ENCODE results near the gene ZNF460.
"Not testable (repeated sequence)": the region's sequence is repeated elsewhere in the genome, so short reads cannot be mapped to it uniquely, and the experiment has no call there.

Gene ZNF460

DNA sequence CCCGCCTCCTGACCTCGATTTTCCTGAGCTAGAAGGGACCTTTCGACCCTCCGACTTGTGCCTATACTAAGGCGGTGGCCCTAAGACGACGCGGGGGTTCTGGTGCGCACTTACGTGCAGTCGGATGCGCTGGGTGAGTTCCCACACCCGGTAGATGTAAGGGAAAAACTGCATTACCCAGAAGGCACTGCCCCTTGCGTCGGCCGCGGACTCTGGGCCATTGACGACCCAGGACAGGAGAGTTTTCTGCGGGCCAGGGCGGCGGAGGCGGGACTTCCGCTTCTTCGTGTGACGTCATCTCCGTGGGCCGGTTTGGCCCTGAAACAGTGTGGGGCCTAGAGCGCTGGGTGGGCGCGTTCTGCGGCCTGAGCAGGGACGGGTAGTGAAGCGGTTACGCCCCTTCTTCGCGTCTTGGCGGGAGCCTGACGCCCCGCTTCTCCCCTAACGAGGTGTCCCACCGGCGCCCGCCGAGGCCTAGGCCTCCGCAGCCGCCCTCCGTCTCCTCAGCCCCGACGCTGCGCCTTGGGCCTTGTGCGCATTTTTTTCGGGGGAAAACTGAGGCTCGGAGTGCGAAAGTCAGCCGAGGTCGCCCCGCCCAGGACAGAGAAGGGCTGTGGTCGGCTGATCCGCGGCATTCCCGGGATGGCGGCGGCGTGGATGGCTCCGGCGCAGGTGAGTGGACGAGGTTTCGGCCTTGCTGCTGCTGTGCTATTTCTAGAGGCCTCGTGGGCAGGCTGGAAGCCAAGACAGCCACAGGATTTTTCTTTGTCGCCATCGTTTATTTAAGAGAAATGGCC lies at the start of gene ZNF460:
Gene ZNF460 (plus strand): TSS at position 321 of the 797 bp plus-strand sequence. CDS start 322 bp downstream, at position 643.
- peak; percentile 83 for DNase-seq

DNA sequence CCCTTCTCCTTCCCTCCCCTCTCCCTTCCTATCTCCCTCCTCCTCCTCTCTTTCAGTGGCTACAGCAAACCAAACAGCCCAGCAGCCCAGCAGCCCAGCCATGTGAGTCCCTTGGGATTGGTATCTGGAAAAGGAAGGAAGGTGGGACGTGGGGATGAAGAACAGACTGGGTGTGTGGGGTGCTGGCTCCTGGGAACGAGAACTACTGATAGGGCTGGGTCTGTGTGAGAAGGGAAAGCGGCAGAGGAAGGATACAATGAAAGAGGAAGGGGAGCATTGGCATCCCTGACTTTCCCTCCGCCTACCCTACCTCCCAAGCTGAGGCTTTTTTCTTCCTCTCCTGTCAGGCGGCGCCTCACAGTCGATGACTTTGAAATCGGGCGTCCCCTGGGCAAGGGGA lies 48.6 kb upstream of the ZNF460 start:
- DNase-seq, result no peak

DNA sequence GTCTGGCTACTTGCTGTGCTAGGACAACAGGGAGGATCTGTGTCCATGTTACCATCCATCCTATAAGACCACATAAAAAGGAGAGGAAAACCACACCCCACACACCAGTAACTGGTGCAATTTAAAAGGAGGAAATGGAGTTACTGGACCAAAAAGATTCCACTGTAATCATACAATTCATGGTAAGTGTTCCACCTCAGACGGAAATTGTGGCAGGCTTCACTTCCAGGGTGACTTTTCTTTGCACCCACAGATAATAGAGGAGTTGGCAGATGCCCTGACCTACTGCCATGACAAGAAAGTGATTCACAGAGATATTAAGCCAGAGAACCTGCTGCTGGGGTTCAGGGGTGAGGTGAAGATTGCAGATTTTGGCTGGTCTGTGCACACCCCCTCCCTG lies 47.1 kb upstream of the ZNF460 start:
- DNase-seq, result no peak

DNA sequence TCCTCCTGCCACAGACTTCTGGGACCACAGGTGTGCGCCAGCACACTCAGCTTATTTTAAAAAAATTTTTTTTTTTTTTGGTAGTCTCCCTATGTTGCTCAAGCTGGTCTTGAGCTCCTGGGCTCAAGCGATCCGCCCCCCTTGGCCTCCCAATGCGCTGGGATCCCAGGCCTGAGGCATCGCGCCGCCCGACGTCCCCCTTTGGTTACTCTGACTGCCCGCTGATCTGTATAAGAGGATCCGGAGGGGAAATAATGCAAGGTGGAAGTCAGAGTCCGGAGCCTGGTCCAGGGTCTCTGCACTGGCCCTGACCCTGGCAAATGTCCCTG lies 40.3 kb upstream of the ZNF460 start:
- no peak for DNase-seq

DNA sequence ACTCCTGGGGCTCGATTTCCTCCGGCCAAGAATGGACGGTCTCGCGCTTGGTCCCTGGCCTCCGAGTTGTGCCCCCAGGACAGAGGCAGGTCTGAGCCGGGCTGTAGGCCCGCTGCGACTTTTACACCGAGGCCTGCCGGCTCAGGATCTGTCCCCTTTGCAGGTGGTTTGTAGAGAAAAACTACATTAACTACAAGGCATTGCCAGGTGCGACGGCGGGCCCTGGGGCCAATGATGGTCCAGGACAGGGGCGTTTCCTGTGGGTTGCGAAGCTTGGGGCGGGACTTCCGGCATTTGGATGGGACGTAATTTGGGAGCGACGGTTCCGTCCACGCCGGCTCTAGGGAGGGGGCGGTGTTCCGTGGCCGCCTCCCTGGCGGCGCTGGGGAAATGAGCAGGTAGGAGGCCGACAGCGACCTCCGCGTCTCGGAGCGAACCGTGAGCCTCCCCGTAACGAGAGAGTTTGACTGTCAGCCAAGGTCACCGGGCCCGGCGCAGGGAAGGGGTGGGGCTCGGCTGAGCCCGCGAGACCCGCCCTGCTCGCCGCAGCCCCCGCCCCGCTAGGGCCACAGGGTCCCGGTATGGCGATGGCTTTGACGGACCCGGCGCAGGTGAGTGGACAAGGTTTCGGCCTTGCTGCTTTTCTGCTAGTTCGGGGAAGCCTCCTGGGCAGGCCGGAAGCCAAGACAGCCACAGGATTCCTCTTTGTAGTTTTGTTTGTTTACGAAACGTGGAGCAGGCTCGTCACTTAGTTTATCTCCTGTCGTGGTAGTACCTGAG lies 39.8 kb upstream of the ZNF460 start, which contains the start of gene ZNF805:
Gene ZNF805 (plus strand): TSS at position 322 of the 780 bp plus-strand sequence. CDS start 260 bp downstream, at position 582.
- peak; percentile 73 for DNase-seq

DNA sequence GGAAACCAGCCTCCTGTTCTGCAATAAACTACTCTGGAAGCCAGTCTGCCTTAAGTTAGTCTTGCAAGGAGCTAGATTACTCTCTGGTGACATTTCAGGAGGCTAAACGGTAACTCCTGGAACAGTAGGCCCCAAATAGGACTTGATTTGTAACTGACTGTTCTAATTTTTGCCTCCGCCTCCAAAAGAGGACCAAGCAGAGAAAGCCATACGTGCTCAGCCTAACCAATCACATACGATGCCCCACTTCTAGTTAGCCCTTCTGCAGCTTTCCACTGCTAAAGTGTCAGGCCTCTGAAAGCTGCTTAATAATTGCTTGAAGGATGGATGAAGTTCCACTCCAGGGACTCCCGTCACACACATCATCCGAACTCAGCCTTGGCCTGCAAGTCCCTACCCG lies 39.1 kb upstream of the ZNF460 start:
- DNase-seq, result no peak

DNA sequence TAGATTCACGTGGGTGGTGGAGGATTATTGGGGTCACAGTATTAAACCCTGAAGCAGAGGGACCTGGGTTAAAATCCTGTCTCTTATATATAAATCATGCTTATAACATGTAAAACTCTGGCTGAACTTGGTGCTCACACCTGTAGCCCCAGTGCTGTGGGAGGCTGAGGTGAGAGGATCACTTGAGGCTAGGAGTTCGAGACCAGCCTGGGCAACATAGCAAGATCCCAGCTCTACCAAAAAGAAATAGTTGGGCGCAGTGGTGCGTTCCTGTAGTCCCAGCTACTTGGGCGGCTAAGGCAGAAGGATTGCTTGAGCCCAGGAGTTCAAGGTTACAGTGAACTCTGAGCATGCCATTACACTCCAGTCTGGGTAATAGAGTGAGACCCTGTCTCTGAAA lies 37.5 kb upstream of the ZNF460 start:
- DNase-seq, result no peak

DNA sequence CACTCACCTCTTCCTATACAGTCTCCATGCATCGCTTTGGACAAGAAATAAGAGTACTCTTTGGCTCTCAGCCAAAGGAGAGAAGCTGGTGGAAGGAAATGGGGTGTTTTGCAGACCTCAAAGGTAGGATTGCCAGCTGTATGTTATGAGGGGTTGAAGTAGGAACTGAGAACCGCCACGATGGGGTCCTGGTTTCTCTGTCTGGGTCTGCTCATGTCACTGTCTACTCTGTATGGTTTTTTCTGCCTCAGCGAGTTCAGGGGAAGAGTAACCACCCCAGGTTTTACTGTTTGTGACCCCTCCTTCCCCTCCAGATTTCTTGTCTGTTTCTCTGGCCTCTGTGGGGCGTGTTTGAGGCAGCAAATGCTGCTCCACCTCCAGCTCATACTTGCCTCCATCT lies 35.8 kb upstream of the ZNF460 start:
- no peak for DNase-seq

DNA sequence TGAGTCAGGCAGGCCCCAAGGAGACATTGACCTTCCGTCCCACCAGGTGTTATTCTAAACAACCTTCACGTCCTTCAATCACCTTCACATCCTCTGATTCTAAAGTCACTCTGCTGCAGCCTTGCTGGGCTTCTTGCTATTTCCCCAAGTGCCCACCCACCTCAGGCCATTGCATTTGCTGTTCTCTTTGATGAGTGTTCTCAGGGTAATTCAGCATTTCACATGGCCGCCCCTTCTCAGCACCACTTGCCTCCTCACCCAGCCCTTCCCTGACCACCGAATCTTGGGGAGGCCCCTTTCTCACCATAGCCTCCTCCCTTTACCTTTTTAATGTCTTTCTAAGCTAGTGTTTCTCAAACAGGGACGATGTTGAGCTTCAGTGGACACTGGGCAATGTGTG lies 35.2 kb upstream of the ZNF460 start:
- DNase-seq, result no peak

DNA sequence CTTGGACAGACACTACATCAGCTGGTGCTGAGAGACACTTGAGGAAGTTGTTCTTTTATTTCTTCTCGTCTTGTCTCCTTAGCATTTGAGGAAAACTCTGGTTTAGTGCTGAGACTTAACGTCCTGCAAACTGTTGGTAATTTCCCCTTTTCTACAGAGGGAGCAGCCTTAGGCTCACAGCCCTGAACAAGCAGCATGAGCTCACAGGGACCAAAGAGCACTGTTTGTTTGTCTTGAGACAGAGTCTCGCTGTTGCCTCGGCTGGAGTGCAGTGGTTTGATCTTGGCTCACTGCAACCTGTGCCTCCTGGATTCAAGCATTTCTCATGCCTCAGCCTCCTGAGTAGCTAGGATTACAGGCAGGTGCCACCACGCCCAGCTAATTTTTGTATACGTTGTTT lies 34.3 kb upstream of the ZNF460 start:
- no peak for DNase-seq

DNA sequence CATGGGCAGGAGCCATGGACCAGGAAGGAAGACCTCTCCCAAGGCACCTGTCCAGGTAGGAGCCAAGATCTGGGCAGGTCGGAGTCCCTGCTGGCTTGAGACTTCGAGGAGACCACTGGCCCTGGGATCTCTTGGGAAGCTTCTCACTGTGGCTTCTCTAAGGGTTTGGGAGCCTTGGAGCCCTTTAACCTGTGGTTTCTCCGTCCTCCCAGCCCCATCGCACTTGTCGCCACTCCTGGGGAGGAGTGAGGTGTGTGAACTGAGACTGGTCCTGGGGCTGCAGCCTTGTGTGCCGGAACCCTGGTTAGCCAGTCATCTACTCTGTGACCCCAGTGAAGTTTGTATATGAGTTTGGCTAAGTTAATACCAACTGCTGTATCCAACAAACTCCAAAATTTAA lies 31.6 kb upstream of the ZNF460 start:
- DNase-seq, result no peak

DNA sequence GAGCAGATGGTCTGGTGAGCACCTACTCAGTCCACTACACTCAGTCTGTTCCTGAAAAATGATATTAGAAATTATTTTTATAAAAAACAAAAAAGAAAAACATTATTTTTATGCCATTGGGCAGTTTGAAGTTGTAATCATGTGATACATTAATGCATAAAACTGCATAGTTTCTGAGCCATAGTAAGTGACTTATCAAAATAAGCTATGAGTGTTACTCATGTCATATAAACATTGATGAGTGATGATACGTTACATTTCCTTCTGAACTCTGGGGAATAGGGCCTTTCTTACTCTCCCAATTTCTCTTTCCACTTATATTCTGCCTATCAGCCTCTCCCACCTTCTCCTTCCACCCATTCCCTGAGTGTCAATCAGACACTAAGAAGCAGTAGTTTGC lies 31.0 kb upstream of the ZNF460 start:
- no peak for DNase-seq

DNA sequence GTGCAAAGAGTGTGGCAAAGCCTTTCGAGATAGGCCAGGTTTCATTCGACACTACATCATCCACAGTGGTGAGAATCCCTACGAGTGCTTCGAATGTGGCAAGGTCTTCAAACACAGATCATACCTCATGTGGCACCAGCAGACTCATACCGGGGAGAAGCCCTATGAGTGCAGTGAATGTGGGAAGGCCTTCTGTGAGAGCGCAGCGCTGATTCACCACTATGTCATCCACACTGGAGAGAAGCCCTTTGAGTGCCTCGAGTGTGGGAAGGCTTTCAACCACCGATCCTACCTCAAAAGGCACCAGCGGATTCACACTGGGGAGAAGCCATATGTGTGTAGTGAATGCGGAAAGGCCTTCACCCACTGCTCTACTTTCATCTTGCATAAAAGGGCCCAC lies 26.5 kb upstream of the ZNF460 start:
- not testable (repeated sequence) for DNase-seq

DNA sequence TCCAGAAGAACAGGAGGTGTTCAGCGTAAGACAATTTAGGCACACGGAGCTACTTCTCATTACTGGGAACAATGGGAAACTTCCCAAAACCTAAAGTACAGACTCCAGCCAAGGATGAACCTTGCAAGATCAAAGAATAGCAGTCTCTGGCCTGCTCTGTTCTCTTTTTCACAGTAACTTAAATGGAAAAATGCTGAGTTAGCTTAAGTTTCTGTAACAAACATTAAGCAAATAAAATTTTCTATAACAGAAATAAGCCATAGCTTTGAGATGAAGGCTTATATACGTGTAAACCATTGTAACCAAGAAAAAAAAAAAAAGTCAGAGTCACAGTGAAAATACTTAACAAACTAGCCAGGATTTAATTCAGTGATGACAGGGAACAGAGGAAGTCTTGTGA lies 18.2 kb upstream of the ZNF460 start:
- DNase-seq, result no peak

DNA sequence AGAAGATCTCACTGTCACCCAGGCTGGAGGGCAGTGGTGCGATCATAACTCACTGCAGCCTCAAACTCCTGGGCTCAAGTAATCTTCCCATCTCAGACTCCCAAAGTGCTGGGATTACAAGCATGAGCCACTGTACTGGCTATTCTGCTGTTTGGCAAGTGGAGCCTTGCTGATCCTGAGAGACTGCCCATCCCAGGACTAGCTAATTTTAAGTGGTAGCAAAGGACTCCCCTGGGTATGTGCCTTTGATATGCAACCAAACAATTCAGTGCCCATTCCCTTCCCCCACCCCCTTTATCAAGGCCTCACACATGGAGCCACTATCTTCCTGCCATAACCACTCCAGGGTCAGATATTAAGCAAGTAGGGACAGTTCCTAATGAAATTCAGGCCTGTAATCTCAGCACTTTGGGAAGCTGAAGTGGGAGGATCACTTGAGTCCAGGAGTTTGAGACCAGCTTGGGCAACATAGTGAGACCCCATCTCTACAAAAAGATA lies 17.0 kb upstream of the ZNF460 start:
- DNase-seq, result no peak

DNA sequence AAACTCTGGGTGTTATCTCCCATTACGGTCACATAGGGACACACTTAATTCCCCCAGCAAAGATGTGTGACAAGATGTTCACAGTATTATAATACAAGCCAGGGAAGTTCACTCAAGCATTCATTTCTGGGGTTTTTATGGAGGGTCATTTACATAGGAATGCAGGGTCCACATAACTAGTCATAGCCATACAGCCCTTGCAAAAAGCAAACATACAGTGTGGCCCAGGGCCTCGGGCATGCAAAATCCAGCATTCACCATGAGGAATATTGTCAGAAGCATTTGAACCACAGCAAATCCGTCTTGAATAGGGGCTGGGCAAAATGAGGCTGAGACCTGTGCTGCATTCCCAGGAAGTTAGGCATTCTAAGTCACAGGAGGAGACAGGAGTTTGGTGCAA lies 13.0 kb upstream of the ZNF460 start:
- no peak for DNase-seq

DNA sequence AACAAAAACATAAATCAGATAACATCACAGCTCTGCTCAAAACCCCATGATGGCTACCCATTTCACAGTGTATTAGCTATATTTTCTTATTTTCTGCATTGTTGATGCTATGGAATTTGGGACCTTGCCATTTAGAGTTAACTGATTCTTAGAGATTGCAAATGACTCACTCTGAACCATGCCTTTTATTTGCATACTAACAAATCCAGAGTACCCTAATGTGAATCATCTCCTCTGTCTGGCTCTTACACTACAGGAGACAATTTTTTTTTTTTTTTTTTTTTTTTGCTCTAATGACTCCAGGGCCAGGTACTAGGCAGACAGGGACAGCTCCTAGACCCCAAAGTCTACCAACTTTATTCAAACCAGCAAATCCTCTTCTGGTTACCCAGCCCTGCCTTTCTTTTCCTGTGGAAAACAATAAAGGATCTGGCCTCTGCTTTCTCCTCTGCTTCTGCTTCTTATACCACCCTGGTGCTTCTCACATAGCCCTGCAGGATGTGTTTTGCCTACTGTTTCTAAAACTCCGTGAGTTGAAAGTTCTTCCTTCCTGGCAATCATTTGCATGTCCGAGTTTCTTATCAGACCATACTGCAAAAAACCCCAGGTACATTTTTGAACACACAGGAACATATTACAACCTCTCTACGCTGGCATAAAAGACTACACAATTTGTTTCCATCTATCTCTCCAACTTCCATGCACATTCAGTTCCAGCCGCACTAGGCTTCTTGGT lies 10.6 kb upstream of the ZNF460 start:
- DNase-seq, result no peak

DNA sequence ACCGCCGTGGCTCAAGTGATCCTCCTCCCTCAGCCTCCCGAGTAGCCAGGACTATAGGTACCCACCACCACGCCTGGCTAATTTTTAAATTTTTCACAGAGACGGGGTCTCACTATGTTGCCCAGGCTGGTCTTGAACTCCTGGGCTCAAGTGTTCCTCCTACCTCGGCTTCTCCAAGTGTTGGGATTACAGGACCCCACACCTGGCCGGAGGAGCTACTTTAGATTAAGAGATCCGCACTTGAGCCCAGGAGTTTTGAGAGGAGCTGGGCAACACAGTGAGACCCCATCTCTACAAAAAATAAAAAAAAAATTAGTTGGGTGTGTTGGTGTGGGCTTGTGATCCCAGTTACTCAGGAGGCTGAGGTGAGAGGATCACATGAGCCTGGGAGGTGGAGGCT lies 9.0 kb upstream of the ZNF460 start:
- DNase-seq, result no peak

DNA sequence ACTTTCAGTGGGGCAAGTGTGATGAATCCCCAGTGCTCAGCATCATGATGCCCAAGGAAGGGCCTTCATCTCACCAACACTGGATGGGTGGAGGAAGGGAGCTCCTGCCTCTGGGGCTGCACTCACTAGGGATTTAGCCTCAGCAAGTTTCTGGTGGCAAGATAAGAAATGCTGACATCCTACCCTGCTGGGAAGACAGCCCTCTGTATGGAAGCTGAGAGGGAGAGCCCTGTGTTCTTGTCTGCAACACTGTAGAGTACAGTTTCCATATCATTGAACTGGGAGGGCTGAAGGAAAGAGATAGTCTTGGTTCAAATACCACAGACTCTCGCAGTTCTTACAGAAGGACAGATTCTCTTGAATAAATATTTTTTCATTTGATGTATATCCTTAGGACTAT lies 7.3 kb upstream of the ZNF460 start:
- DNase-seq, result no peak

DNA sequence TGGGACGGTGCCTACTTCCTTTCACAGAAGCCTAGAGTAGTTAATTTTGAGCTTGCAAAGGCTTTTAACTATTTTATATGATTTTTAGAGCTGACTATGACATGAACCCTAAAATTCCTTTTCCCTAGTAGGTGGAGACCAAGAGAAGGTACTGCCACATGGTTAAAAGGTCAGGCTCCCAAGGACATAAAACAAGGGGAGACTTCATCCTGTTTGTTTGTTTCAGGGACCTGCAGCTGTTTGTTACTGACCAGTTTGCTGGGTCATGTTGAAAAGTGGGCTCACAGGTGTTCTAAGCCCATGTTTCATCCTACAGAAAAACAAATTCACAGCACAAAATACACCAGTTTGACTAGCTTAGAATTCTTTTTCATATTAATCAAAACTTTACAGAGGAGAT lies 3.9 kb upstream of the ZNF460 start:
- DNase-seq, result no peak

DNA sequence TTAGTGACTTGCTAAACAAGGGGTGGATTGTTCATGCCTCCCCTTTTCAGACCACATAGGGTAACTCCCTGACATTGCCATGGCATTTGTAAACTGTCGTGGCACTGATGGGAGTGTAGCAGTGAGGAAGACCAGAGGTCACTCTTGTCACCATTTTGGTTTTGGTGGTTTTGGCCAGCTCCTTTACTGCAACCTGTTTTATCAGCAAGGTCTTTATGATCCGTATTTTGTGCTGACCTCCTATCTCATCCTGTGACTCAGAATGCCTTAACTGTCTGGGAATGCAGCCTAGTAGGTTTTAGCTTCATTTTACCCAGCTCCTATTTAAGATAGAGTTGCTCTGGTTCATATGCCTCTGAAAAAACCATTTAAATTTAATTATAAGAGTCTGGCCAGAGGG lies 1.8 kb upstream of the ZNF460 start:
- DNase-seq, result not testable (repeated sequence)

DNA sequence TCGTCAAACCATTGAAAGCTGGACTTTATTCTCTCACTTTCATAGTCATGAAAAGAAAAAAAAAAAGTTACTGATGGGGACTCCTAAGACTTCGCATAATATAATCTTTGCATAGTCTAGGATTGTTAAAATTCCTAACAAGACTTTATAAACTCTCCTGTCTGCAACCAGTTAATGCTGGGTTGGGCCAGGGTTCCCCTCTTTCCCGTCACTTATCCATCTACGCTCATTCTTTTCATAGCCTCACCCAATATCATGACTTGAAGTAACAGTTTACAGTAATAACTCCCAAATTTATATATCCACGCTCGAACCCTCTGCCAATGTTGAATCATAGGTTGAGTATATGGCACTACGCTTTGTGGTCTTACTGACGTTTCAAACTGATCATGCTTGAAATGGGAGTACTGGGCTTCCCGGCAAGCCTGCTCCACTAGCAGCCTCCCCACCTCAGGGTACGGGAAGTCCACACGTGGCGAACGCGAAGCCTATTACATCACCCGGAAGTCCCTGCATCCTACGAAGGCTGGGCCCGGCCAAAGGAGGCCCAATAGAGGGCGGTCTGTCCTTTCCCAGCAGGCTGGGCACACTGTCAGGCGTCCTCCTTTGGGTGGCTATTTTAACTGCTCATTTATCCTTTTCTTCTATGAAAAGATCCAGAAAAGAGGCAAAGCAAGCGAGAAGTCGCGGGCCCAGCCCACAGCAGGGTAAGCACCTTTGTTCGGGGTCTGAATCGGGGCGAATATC lies 694 bp upstream of the ZNF460 start:
- DNase-seq, result peak; percentile 76

DNA sequence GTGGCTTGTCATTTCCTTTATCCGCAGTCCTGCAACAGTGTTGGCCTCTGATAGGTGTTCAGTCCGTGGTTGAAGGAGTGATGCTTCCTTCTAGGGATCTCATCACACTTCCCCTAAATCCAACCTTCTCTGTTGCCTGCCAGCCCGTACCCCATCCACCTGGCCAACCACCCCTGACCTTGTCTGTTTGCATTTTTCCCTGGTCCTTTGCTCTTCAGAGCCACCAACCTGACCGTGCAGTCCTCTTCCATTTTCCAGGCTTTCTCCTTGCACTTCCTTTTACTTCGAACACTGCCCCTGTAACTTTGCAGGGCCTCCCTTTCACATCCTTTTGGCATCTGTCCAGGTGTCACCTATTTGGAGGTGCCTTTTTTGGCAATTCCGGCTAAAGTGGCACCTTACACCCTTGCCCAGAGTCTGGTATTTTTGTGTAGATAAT lies 696 bp downstream of the ZNF460 start:
- DNase-seq, result no peak
